GM19193 (cell line): ENCODE results near the gene MYO5B.

Experiments used
- POLR2A ChIP-seq: IDR thresholded peaks from 4 replicates; pipeline ENCODE4 v1.6.1; 2011; ENCODE audit not compliant: insufficient read depth, insufficient read length; ENCODE audit errors: extremely low read depth

MYO5B gene

DNA sequence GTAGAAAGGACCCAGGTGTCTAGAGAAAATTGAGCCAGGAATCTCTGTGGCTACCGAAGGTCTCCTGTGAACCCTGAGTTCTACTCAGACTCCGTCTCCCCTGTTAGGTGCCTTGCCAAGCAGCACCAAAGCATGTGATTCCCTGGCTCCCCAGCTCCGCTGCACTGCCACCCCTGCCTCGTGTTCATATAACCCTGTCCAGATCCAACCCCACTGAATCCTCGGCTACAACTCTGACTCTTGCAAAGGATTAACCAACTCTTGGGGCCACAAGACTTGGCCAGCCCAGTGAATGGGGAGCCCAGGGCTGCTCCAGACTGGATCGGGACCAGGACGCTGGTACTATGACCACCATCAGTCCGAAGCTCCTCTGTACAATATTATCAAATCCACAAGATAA lies 344.3 kb downstream of the MYO5B start:
- no peak for TF ChIP-seq POLR2A

DNA sequence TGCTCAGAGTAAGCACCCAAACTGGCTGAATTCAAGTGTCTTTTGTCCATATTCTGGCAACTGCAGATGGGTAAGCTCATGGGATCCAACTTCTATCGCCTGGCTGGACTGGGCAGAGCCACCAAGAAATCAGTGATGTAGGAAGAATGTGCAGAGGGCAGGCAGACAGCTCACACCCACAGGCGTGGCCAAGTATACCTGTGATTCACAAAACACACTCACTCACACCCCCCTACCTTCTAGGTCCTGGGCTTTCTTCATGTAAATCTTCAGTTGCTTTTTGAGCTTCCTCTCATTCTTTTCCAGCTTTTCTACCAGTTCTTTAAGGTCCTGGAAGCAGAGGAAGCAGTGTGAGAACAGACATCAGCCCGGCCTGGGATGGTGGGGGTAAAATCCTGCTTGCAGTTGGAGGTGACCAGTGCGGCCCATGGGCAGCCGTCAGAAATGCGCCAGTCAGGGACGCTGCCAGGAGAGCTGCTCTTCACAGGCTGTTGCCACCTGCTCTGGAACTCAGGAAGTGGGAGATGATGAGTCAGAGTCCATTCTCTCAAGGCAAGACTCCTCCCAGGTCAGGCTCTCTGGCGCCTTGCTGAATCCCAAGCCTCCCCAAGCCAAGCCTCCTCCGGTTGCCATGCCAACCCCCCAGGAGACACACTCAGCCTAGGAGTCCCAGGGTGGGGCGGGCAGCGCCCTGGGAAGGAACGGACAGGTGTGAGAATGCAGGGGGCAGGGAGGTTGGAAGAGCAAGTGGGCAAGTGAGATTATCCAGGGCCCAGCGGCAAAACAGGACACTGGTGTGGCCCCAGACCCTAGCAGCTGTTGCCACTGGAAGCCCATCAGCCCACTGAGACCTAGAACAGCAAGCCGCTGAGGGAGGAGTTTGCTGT lies 345.4 kb downstream of the MYO5B start:
- TF ChIP-seq POLR2A, result no peak

DNA sequence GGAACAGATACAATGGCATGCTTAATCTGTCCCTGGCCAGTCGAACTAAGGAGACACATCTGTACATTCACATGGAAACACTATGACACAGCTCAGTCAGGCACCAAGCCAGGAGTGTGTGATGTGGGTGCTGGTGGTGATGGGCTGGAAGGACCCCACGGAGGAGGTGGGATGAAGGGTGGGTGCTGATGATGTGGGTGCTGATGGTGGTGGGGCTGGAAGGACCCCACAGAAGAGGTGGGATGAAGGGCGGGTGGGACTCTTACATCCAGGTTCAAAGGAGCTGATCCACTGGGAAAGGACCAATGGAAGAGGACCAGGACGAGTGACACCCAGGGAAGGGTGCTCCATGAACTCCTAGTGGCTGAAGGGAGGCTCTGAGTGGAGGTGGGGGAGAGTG lies 346.8 kb downstream of the MYO5B start:
- TF ChIP-seq POLR2A, result no peak

DNA sequence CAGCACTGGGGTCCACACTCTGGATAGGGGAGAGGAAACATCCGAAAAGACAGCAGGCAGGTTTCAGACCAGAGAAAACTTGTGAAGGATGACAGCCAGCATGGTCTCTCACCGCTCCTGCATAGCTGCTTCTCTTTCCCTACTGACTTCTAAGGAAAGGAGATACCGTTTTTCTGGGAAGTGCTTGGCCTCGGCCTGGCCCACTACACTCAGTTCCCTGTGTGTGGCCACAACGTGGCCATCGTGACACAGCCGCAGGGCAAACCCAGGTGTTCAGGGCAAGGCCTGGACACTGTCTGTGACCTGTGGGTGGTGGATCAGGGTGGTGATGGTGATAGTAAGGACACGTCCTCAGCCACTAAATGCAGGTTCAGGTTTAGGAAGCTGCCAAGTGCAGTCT lies 347.4 kb downstream of the MYO5B start:
- no peak for TF ChIP-seq POLR2A

DNA sequence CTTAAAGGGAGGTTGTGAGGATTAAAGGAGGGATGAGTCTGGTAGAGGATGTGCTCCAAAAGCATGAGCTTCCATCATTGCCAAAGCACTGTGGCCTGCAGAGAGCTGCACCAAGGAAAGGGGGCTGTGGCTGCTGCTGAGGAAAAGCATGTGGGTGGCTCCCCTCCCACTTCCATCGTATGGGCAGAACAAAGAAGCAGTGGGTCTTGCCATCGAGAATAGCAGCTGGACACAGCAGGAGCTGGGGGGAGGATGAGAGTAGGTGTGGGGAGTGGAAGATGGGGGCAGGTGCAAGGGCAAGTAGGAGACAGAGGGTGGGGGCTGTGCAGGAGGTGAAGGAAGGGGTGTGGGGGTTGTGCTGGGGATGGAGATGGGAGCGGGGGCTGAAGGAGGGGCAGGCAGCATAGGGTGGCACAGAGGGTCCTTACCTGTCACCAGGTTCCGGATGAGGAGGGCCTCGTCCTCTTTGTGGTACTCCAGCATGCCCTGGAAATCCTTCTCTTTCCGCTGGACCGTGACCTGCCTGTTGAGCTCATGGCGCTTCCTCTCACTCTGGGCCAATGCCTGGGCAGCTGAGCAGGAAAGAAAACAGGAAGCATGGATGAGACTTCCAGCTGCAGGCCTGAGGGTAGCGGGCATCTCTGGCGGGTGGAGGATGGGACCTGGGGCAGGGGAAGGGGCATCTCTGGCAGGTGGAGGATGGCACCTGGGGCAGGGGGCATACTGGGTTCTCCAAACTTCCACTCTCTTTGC lies 348.1 kb downstream of the MYO5B start:
- TF ChIP-seq POLR2A, result no peak

DNA sequence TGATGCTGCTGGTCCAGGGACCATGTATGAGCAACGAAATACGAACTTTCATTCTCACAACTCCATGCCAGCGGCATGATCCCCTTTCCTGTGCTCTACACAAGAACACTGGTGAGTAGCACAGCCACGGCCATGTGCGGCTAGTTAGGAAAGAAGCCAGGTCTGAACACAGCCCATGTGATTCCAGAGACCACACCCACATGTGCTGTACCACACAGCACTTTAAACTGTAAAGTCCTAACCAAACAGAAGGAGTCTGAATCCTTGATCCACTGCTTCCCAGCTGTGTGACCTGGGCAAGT lies 348.6 kb downstream of the MYO5B start:
- no peak for TF ChIP-seq POLR2A

DNA sequence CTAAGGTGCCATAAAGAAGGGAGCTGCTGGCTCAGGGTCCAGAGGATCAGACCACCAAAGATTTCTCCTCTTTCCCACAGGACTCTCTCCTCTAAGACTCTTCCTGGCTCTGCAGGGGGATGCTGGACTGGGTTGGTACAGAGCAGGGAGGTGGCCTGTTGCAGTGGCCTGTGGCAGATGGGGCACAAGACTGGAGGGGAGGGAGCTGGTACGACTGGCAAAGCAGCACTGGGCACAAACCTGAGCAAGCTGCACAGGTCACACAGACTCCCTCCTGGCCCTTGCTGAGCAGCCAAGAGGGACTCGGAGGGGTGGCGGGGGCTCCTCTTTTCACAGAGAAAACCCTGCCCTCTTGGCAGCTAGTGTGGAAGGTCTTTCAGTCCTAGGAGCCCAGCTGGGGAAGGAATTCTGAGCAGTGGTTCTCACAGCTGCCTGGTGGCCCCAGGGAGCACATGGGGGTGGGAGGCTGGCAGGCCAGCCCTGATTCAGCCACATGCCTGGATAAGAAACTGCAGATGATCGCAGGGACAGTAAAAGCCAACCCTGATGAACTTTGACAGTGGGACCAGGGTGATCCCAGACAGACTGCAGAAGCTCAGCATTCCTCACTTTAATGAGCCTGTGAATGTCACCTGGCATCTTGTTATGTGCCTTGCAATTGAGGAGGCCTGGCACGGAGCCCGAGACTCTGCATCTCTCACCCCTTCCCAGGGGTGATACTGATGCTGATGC lies 349.2 kb downstream of the MYO5B start:
- TF ChIP-seq POLR2A, result no peak

DNA sequence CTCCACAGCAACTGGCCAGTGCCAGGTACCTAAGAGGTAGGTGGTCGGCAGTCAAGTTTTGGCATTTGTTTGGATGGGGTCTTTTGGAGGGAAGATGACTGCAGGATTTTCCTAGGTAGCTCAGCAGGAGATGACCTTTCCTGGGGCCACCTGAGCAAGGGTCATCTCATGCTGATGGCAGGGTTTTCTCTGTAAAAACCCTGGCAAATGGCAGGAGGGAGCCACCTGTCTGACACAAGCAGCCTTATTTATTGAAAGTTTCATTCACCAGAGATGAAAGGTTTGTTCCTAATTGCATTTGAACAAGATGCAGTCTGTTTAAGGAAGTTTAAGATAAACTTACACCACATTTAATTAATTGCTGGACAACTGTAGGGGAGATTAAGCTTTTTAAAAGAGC lies 350.0 kb downstream of the MYO5B start:
- no peak for TF ChIP-seq POLR2A

DNA sequence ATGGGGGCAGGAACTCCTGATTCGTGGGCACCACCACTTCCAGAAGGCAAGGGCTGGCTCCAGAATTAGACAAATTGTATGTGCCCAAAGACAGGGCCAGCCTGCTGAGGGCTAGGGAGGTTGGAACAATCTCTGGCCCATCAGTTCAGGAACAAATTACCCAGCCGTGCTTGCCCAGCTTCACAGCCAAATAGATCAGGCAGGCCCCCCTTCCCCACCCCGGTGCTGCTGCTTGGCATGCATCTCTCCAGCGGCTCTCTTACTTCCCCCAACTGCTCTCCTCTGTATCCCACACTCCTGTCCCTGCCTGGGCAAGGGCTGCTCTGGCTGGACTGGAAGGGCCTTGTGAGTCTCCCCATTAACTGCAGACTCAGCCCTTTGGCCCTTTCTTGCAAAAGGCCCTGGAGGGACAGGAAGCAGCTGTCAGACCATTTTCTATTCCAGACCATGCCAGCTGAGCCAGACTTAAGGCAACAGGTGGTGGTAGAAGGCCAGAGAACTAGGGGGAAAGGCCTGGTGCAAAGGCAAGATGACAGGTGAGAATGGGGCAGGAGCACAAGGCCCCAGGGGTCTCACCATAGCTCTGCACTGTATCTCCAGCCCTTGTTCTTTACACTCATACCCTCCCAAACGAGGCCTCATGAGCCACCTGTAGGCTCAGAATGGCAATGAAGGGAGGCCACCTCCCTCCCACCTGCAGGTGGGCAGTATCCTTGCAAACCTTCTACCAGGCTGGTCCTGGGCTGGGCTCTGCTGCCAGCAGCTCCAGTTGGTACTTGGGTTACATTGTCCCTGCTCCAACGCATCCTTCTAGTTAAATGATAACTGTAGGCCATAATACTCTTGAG lies 350.9 kb downstream of the MYO5B start:
- no peak for TF ChIP-seq POLR2A

DNA sequence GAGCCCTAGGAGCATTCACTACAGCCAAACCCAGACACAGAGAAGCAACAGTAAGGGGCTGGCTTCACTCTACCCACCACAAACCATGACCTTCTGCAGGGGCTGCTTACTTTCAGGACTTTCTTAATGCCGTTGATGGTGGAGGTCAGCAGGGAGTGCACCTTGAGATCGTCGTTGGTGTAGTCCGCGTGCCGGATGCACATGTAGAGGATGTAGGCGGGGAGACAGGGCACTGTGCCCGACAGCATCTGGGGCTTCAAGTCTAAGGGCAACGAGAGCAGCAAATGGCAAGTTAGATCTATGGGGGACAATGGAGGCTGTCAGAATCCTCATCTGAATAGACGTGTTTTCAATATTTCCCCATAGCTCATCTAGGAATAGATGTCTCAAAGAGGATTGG lies 351.8 kb downstream of the MYO5B start:
- no peak for TF ChIP-seq POLR2A

DNA sequence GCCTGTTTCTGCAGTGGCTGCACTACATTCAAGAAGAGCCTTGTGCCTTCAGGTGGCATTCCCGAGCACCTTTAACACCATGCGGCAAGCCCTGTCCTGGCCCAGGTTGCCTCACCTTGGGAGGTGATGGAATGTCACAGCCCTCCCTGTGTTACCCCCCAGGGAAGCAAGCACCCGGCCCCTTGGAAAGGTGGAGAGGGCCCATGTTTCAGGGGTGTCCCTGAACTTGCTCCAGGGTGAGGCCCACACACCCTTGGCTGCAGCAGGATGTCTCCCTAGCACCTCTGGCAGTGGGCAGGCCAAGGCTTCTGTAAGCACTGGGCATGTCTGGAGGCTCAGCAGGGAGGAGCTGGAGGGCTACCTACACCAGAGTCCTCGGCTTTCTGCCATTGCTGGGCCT lies 352.3 kb downstream of the MYO5B start:
- TF ChIP-seq POLR2A, result no peak

DNA sequence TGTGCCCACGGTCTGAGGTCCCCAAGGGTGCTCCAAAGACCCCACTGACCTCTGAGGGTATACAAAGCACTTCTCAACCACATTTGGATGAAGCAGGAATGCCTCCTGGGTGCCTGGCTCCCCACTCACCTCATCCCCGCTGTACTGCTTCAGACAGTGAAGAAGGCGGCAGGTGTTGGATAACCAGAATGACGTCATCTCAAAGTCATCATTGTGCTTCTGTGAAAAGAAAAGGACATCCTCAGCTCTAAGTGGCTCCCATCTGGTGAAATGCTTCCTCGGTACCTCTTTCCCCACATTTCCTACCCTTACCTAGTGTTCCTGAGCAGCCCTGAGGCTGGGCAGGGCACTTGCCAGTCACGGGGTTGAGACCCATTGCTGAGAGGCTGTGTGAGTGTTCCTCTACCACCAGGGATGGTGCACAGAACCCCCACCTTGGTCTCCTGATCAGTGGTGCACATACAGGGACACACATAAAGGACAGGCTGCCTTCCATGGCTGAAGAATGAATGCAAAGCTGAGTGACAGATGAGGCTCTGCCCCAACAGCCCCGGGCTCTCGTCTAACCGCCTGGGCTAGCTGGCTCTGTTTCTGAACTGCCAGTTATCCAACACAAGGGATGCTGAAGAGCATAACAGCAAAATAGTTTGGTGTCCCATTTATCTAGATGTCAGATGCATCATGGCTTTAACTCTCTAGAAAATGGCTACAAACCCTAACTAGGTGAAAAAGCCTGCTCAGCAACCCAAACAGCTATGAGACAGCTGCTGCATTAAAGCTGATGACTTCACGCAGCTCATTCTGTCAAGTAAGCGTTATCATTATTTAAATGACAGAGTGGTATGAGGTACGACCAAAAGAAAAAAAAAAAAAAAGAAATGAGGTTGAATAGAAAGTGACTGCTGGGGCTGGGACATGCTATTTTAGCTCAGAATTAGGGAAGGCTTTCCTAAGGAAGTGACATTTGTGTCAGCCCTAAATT lies 353.4 kb downstream of the MYO5B start:
- TF ChIP-seq POLR2A, result no peak

DNA sequence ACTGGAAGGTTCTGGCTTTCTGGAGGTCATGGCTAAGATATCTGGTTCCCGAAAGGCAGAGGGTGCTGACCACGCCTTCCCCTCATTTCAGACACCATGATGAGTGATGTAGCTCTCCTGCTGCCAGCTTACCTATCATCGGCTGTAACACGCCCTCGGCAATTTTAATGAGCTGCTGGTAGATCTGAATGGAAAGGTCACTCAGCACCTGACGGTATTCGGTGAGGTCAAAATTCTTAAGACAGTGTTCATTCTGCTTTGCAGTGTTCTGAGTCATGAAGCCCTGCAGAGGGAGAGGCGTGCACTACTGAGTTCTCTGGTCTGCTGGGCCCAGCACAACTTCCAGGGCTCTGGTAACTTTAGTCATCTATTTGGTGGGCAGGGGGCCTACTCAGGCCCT lies 355.9 kb downstream of the MYO5B start:
- TF ChIP-seq POLR2A, result no peak

DNA sequence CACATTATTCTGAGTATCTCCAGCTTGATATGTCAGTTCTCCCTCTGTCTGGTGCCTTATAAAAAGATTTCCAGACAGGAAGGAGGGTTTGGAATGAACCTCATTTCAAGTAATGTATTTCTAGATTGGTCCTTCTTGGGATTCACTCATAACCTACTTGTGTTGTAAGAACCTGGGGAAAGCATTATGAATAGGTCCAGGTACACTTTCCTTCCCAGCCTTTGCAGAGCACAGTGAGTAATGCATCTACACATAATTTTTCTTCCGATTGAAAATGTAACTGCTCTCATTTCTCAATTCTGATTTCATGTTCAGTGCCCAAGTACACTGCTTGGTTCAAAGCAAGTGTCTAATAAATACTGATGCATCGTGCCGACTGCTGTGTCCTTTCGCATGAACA lies 356.6 kb downstream of the MYO5B start:
- no peak for TF ChIP-seq POLR2A

DNA sequence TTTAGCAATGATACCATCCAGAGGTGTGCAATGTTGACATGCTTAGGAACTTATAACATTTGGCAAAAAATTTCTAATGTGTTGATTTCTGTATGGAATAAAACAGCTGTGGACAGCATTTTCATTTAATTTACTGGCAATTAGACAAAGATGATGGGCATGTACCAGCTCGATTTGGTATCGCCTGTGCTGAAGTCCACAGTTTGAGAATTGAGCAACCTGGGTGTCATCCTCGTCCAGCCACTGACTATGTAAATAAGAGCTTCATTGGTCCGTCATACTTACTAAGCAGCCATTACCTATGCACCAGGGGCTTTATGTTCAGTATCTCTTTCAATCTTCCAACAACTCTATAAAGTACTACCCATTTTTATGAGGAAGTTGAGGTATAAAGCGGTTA lies 357.1 kb downstream of the MYO5B start:
- TF ChIP-seq POLR2A, result no peak
